Stimulated activated CD4-positive, alpha-beta T cell treated with anti-CD3 and anti-CD28 coated beads, Interleukin-4, amount 100 ng/mL, for 1 hour (primary cell): ENCODE results near the gene FES.
"Not testable (repeated sequence)": the region's sequence is repeated elsewhere in the genome, so short reads cannot be mapped to it uniquely, and the experiment has no call there.

ENCODE experiments used
- DNase-seq: peaks from one replicate; pipeline ENCODE4 v3.0.0-alpha.2; 2020

Gene FES

GRCh38 chr15:90862487-90862886 is 21.8 kb upstream of the FES start:
- DNase-seq: no peak

- no peak for DNase-seq
These were observed 21.1 kb upstream of the FES start for GRCh38 chr15:90862964-90863778.

- no peak for DNase-seq
These were observed 20.3 kb upstream of the FES start for GRCh38 chr15:90863987-90864386.

GRCh38 chr15:90864507-90864906 is 19.8 kb upstream of the FES start:
- no peak for DNase-seq

GRCh38 chr15:90865702-90866101 is 18.6 kb upstream of the FES start:
- no peak for DNase-seq

- no peak for DNase-seq
These were observed 18.1 kb upstream of the FES start for GRCh38 chr15:90866161-90866715.

- DNase-seq: no peak
These were observed 17.5 kb upstream of the FES start for GRCh38 chr15:90866800-90867199.

- DNase-seq: no peak
These were observed 16.0 kb upstream of the FES start, which contains the start of gene FURIN for GRCh38 chr15:90868261-90868689. TSS of gene FURIN (plus strand) at chr15:90868588. CDS start at chr15:90875741, 7,153 bp downstream.

- no peak for DNase-seq
These were observed 15.2 kb upstream of the FES start for GRCh38 chr15:90869140-90869541.

- peak; percentile 41 for DNase-seq
These were observed 14.5 kb upstream of the FES start for GRCh38 chr15:90869601-90870353.

GRCh38 chr15:90870354-90871138 is 13.8 kb upstream of the FES start:
- DNase-seq: no peak

GRCh38 chr15:90871139-90871715 is 13.1 kb upstream of the FES start:
- peak; percentile 39 for DNase-seq

- DNase-seq: peak; percentile 44
These were observed 12.4 kb upstream of the FES start for GRCh38 chr15:90871716-90872485.

- peak; percentile 58 for DNase-seq
These were observed 11.7 kb upstream of the FES start for GRCh38 chr15:90872486-90873184.

- DNase-seq: no peak
These were observed 10.8 kb upstream of the FES start for GRCh38 chr15:90873488-90873997.

GRCh38 chr15:90873998-90874605 is 10.2 kb upstream of the FES start:
- DNase-seq: no peak

- not testable (repeated sequence) for DNase-seq
These were observed 9.3 kb upstream of the FES start for GRCh38 chr15:90874986-90875385.

- no peak for DNase-seq
These were observed 8.7 kb upstream of the FES start for GRCh38 chr15:90875549-90875981.

GRCh38 chr15:90876046-90876445 is 8.3 kb upstream of the FES start:
- no peak for DNase-seq

- DNase-seq: no peak
These were observed 7.7 kb upstream of the FES start for GRCh38 chr15:90876512-90877170.
